Lung (tissue), 13 donors: Measurements from ENCODE around the gene RALB. TPM values are rescaled to one million over a fixed set of nuclear protein-coding genes. Genes with fewer than 3 reads are reported as not detected.

Experiments used
- ATAC-seq: fragments of 200-7000 bp; cut with Tn5 transposase; one replicate; pipeline ENCODE4 v1.9.1; 2020; ENCODE audit warnings: moderate number of reproducible peaks; ENCODE audit not compliant: insufficient read depth, low FRiP score
- DNase-seq, 3 donors: peaks; one replicate each; pipeline ENCODE4 v3.0.0-alpha.2; 2013 to 2017
- H3K27ac ChIP-seq, 2 donors: one replicate each; pipeline ENCODE4 v1.5.1; 2013; ENCODE audit warnings: mild to moderate bottlenecking in 2 of 2, moderate library complexity in 2 of 2, control low read depth in 1 of 2, inconsistent platforms in 1 of 2, low read depth in 1 of 2, low read length in 1 of 2
- H3K27me3 ChIP-seq, 3 donors: one replicate each; pipeline ENCODE4 v1.5.1; 2013; ENCODE audit warnings: low read length in 2 of 3; ENCODE audit not compliant: control insufficient read depth in 3 of 3, insufficient read depth in 3 of 3
- H3K36me3 ChIP-seq, 4 donors: one replicate each; pipeline ENCODE4 v1.5.1; 2013; ENCODE audit warnings: low read length in 4 of 4, mild to moderate bottlenecking in 1 of 4, moderate library complexity in 1 of 4; ENCODE audit not compliant: control insufficient read depth in 4 of 4, insufficient read depth in 4 of 4
- H3K4me1 ChIP-seq, 5 donors: one replicate each; pipeline ENCODE4 v1.5.1; 2013; ENCODE audit warnings: low read length in 5 of 5, mild to moderate bottlenecking in 2 of 5, moderate library complexity in 1 of 5; ENCODE audit not compliant: control insufficient read depth in 5 of 5, insufficient read depth in 5 of 5
- H3K4me3 ChIP-seq: one replicate; pipeline ENCODE4 v1.5.1; 2013; ENCODE audit warnings: mild to moderate bottlenecking, control low read depth, moderate library complexity
- H3K9ac ChIP-seq, 2 donors: one replicate each; pipeline ENCODE4 v1.5.1; 2013; ENCODE audit warnings: low read length in 2 of 2, control low read depth in 1 of 2; ENCODE audit not compliant: insufficient read depth in 1 of 2
- H3K9me3 ChIP-seq, 4 donors: one replicate each; pipeline ENCODE4 v1.5.1; 2013; ENCODE audit warnings: low read length in 3 of 4, mild to moderate bottlenecking in 1 of 4, moderate library complexity in 1 of 4; ENCODE audit not compliant: control insufficient read depth in 4 of 4, insufficient read depth in 3 of 4
- CTCF ChIP-seq: IDR thresholded peaks from 2 replicates; pipeline ENCODE4 v1.5.1; 2012; ENCODE audit warnings: mild to moderate bottlenecking; ENCODE audit errors: control extremely low read depth, extremely low read depth
- WGBS, 2 donors: extraction: QIAGEN DNeasy Blood & Tissue Kit; methylation state at CpG; one replicate each; pipeline ENCODE4 v1.1.7; 2013; 5-methylcytosine and 5-hydroxymethylcytosine counted together
- polyA plus RNA-seq, 2 donors: library from polyadenylated mRNA; stranded (reverse); fragments of 200-250 nt; gene quantifications; one replicate each; pipeline ENCODE4 v1.2.1, GENCODE V29; 2013
- small RNA-seq: library from RNA; depleted of rRNA; stranded (forward); fragments of <200 nt; gene quantifications from one replicate; pipeline ENCODE3, GENCODE V24; 2014; ENCODE audit warnings: low replicate concordance
- total RNA-seq, 2 donors: library from RNA; depleted of rRNA in 1 of 2; stranded (reverse); fragments of >200 nt in 1 of 2; gene quantifications; one replicate each; pipeline ENCODE4 v1.2.1, GENCODE V29; 2014 to 2021
- donor health status: control.
- donor health status: control.
- donor health status: Bipolar disorder and iron deficiency.
- donor health status: healthy.
- donor health status: DM: yes; HTN: yes; CAD: no.

The RALB gene
- total and polyA plus RNA-seq, 4 donors, result 34.6 to 111 (median 77.1) TPM

- no peak overlapping the region for H3K9ac ChIP-seq
- WGBS, 2 donors, result 2 to 4% methylated on average over 36 to 43 of the region's 43 CpGs
- H3K36me3 ChIP-seq, result no peaks in the 10 kb centered on the region
- no peak overlapping the region for H3K27ac ChIP-seq
- TF ChIP-seq CTCF, result peak; percentile 69
- H3K4me3 ChIP-seq, result no peak overlapping the region
- H3K27me3 ChIP-seq, result peaks cover 0 to 58% (median 39%) of the 10 kb centered on the region in 3 donors
- peak; percentile 80 to 87 (median 86) for DNase-seq
- no peaks in the 10 kb centered on the region for H3K9me3 ChIP-seq
- ATAC-seq, result peak; percentile 82
- H3K4me1 ChIP-seq, result peaks cover 0 to 26% (median 4%) of the 10 kb centered on the region in 5 donors
Measured at GRCh38 chr2:120343433-120344105, 90.9 kb downstream of the RALB start.

Small RNAs within 50 kb of the gene (small RNA-seq; reads per million reads assigned to genes)
- gene MTND4LP14, result not detected

Other genes with a start within 250 kb of the RALB start
- 100 to 1,000 TPM in 1 of 2 donors, 10 to 100 TPM in 1; 45.2 to 101 TPM for gene EPB41L5, start 239.8 kb upstream of the RALB start, total RNA-seq
- 10 to 100 TPM; 14.7 to 17.4 TPM for gene EPB41L5, start 239.8 kb upstream of the RALB start, polyA plus RNA-seq
- 10 to 100 TPM; 27.1 to 35.2 TPM for gene TMEM185B, start 29.5 kb upstream of the RALB start, total RNA-seq
- 10 to 100 TPM in 1 of 2 donors, 1 to 10 TPM in 1; 6.5 to 27.0 TPM for gene TMEM185B, start 29.5 kb upstream of the RALB start, polyA plus RNA-seq
- gene INHBB, start 93.3 kb downstream of the RALB start, total RNA-seq, result 1 to 10 TPM in 1 of 2 donors, under 1 TPM in 1; 0.97 to 7.8 TPM
- 1 to 10 TPM; 5.4 to 6.2 TPM for gene INHBB, start 93.3 kb downstream of the RALB start, polyA plus RNA-seq